ENCODE results near the gene TTLL13.

DNA sequence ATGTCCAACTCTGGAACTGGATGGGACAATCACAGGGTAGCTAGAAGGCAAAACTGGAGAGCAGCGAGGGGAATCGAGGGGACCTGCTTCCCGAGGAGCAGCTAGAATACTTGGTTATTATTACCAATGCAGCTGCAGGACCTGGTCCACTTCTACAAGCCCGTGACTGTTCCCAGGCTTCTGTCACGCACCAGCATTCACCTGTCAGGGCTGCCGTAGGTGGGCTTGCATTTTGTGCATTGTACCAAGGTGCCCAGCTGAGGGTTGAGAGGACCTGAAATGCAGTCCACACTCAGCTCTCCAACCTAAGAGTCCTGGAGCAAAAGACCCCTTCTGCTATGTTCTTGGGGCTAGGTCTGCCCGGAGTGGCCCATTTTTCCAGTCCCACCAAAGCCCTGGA lies 45.9 kb upstream of the TTLL13 start:
- no peak for TF ChIP-seq EZH2phosphoT487 (IDR thresholded peaks at IDR 0.05; ENCODE audit: low read depth, severe bottlenecking, unreplicated experiment)
- TF ChIP-seq, protein P1, sequence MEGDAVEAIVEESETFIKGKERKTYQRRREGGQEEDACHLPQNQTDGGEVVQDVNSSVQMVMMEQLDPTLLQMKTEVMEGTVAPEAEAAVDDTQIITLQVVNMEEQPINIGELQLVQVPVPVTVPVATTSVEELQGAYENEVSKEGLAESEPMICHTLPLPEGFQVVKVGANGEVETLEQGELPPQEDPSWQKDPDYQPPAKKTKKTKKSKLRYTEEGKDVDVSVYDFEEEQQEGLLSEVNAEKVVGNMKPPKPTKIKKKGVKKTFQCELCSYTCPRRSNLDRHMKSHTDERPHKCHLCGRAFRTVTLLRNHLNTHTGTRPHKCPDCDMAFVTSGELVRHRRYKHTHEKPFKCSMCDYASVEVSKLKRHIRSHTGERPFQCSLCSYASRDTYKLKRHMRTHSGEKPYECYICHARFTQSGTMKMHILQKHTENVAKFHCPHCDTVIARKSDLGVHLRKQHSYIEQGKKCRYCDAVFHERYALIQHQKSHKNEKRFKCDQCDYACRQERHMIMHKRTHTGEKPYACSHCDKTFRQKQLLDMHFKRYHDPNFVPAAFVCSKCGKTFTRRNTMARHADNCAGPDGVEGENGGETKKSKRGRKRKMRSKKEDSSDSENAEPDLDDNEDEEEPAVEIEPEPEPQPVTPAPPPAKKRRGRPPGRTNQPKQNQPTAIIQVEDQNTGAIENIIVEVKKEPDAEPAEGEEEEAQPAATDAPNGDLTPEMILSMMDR (IDR thresholded peaks at IDR 0.05; ENCODE audit: poor library complexity), result no peak

Data from hepatocyte (in vitro differentiated cells).